H1 (cell line): Measurements from ENCODE around the gene LRP1. TPM values are rescaled to one million over a fixed set of nuclear protein-coding genes. Genes with fewer than 3 reads are reported as not detected.

Experiments
- FOSL1 ChIP-seq: IDR thresholded peaks from 2 replicates; pipeline ENCODE4 v1.6.1; 2011; ENCODE audit warnings: mild to moderate bottlenecking, low read depth, low read length, moderate library complexity; ENCODE audit not compliant: insufficient read depth
- RAD21 ChIP-seq, 2 experiments: IDR thresholded peaks in 1 of 2; conservative IDR thresholded peaks in 1 of 2; 2 replicates each; pipeline ENCODE4 v1.6.1; 2011; ENCODE audit warnings: low read depth in 2 of 2, low read length in 2 of 2, improper control_type of control experiment in 1 of 2, inconsistent platforms in 1 of 2, mild to moderate bottlenecking in 1 of 2, moderate library complexity in 1 of 2
- RXRA ChIP-seq: IDR thresholded peaks from 2 replicates; pipeline ENCODE4 v1.6.1; 2011; ENCODE audit warnings: low read depth, mild to moderate bottlenecking, low read length, moderate library complexity; ENCODE audit not compliant: insufficient read depth
- SP2 ChIP-seq: IDR thresholded peaks from 2 replicates; pipeline ENCODE4 v1.6.1; 2012; ENCODE audit warnings: mild to moderate bottlenecking, low read length, inconsistent platforms
- polyA plus RNA-seq, 7 experiments: library from polyadenylated mRNA; depleted of rRNA in 3 of 7; stranded (reverse) in 5 of 7; unstranded in 2 of 7; fragments of >200 nt in 5 of 7; fragments of 200-250 nt in 2 of 7; gene quantifications; 1 replicate in 5 of 7; 2 replicates in 1 of 7; 4 replicates in 1 of 7; pipeline versions ENCODE4 v1.2.1 to v1.2.3, GENCODE V29; 2011 to 2013; ENCODE audit warnings: missing spikeins in 2 of 7, mixed read lengths in 2 of 7
- total RNA-seq: library from RNA; stranded (reverse); fragmentation: NEBNext Ultra II Directional; extraction: Animal tissue kit (Norgen Biotek cat#: 25700); gene quantifications from 2 replicates; pipeline ENCODE4 v1.2.1, GENCODE V29; 2021

Gene LRP1
- total and polyA plus RNA-seq, 2 of the 8 experiments (the other 6 are each of a cell fraction or from before 2014, with no cell fraction given): 35.3 to 92.5 TPM

- TF ChIP-seq RAD21 (IDR thresholded peaks at IDR 0.05 in 1 of 2, conservative IDR thresholded peaks at IDR 0.05 in 1 of 2; ENCODE audit: low read depth in 2 of 2, low read length in 2 of 2) (no peak), FOSL1 (no peak), RXRA (no peak), SP2 (no peak)
Observed at GRCh38 chr12:57139796-57140649, 11.7 kb downstream of the LRP1 start (continued).
